AG10803 (cell line): ENCODE measurements around the gene KYNU.
A peak's percentile ranks its signal among the peaks of the same experiment; 100 is the strongest.
"Not testable (repeated sequence)": the region's sequence is repeated elsewhere in the genome, so short reads cannot be mapped to it uniquely, and the experiment has no call there.

ENCODE experiments used
- DNase-seq: peaks from one replicate; pipeline ENCODE4 v3.0.0; 2010; ENCODE audit warnings: low read depth
- H3K4me3 ChIP-seq: 2 replicates; pipeline ENCODE4 v1.5.1; 2011; ENCODE audit warnings: mild to moderate bottlenecking, low read length, control low read depth
- TF ChIP-seq, protein P1 (sequence below): conservative IDR thresholded peaks from 2 replicates; pipeline ENCODE4 v1.5.1; 2011; ENCODE audit warnings: mild to moderate bottlenecking, low read length, control low read depth, inconsistent platforms

The KYNU gene

DNA sequence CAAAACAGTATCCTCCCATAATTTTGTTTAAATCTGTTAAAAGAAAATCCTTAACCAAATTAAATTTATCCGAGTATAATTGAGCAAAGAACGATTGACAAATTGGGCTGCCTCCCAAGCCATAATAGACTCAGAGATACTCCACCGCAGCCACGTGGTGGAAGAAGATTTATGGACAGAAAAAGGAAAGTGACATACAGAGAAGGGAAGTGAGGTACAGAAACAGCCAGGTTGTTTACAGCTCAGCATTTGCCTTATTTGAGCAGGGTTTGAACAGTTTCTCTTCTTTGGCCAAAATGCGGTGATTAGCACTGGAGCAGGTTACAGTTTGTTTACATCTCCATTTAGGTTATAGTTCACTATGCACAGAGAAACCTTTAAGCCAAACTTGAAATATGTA is 60.8 kb downstream of the KYNU start:
- DNase-seq, result no peak
- no peak overlapping the region for H3K4me3 ChIP-seq
- TF ChIP-seq, protein P1, sequence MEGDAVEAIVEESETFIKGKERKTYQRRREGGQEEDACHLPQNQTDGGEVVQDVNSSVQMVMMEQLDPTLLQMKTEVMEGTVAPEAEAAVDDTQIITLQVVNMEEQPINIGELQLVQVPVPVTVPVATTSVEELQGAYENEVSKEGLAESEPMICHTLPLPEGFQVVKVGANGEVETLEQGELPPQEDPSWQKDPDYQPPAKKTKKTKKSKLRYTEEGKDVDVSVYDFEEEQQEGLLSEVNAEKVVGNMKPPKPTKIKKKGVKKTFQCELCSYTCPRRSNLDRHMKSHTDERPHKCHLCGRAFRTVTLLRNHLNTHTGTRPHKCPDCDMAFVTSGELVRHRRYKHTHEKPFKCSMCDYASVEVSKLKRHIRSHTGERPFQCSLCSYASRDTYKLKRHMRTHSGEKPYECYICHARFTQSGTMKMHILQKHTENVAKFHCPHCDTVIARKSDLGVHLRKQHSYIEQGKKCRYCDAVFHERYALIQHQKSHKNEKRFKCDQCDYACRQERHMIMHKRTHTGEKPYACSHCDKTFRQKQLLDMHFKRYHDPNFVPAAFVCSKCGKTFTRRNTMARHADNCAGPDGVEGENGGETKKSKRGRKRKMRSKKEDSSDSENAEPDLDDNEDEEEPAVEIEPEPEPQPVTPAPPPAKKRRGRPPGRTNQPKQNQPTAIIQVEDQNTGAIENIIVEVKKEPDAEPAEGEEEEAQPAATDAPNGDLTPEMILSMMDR, result no peak

DNA sequence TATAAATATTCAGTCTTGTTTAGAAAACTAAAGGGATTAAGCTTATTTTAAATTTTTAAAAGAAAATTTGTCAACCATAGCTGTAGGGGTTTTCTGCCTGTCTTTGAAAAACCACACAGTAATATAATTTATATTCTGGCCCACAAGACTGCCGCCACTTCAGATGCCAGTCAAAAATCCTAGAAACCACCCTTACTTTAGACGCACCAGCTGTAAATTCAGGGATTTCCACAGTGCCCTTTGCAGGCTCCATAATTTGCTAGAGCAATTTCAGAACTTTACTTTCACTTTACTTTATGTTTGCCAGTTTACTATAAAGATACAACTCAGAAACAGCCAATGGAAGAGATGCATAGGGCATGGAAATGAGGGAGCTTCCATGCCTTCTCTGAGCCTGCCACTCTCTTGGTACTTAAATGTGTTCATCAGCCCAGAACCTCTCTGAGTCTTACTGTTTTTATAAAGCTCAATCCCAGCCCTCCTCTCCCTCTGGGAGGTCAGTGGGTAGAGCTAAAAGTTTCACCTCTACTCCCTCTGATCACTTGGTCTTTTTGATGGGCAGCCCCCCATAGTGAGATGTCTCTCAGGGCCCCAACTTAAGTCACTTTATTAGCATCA is 63.3 kb downstream of the KYNU start:
- TF ChIP-seq, protein P1, result no peak
- no peak overlapping the region for H3K4me3 ChIP-seq
- no peak for DNase-seq

DNA sequence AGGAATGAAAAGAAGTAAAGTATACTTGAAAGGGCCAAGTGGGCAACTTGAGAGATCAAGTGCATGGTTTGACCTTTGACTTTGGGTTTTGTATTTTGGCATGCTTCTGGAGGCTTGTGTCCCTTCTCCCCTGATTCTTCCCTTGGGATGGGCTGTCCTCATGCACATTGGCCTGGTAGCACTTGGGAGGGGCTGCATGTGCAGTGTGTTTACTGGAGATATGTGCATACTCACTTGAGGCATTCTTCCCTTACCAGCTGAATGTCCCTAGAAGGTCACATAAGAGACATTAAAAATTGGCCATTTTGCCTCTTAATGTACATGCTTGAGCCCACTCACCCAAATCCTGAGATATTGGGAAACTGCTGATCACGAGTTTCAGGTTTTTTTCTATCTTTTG is 65.2 kb downstream of the KYNU start:
- no peak for DNase-seq
- no peak overlapping the region for H3K4me3 ChIP-seq
- TF ChIP-seq, protein P1, result no peak

DNA sequence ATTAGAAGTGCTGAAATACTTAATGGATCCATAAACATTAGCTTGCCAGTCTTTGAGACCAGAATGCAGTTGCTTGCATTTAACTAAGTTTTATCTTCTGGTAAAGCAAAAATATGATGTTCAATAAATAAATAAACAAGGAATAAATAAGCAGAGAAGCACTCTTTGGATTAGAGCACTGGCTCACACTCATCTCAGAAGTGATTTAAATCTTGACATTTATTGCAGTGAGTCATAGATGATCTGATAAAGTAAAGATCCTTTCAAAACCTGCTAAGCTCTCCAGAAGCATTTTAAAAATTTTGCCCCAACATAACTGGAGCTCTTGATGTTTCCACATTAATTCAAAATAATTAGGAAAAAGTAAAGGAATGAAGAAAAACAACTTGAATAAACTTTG is 66.8 kb downstream of the KYNU start:
- peak; percentile 18 for DNase-seq
- TF ChIP-seq, protein P1, result no peak
- H3K4me3 ChIP-seq, result no peak overlapping the region

DNA sequence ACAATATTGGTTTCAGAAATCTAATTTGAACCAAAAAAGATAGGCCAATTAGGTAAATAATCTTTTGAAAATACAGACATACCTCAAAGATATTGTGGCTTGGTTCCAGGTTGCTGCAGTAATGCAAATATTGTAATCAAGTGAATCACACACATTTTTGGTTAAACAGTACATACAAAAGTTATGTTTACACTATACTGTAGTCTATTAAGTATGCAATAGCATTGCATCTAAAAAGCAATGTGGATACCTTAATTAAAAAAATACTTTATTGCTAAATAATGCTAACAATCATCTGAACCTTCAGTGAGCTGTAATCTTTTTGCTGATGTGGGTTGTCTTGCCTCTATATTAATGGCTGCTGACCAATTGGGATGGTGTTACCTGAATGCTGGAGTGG is 67.3 kb downstream of the KYNU start:
- H3K4me3 ChIP-seq, result no peak overlapping the region
- TF ChIP-seq, protein P1, result no peak
- peak; percentile 1 for DNase-seq

- TF ChIP-seq, protein P1, result no peak
- H3K4me3 ChIP-seq, result no peak overlapping the region
- no peak for DNase-seq
Measured at GRCh38 chr2:142946941-142947340, 69.5 kb downstream of the KYNU start.

- DNase-seq, H3K4me3 ChIP-seq: not testable (repeated sequence)
Measured at GRCh38 chr2:142948723-142949122, 71.3 kb downstream of the KYNU start.

GRCh38 chr2:142950323-142950722 is 72.9 kb downstream of the KYNU start:
- not testable (repeated sequence) for DNase-seq

More at GRCh38 chr2:142950323-142950722, 72.9 kb downstream of the KYNU start:
- H3K4me3 ChIP-seq, result not testable (repeated sequence)
